CD4-positive, alpha-beta T cell treated with Interleukin-15 for 1 hour (primary cell): Measurements from ENCODE around the gene SEMA3E.

Experiments
- DNase-seq: peaks from one replicate; pipeline ENCODE4 v3.0.0-alpha.2; 2020

Gene SEMA3E

DNA sequence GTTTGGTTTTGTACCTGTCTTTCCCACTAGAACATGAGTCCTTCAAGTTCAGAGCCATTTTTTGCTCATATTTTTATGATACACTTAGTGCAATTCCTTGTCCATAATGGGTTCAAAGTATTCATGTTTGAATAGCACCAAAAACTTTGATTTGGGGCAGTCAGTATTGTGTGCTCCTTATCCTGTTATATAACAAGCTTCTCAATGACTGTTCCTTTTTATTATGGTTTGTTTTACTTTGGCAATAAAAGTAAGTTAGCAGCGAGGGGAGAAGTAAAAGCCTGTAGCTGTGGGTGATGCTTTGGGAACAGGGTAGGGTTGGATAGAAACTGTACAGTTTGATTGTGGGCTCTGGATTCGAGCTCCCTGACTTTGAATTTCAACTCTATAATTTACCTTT, 311.9 kb downstream of the SEMA3E start:
- DNase-seq = no peak

DNA sequence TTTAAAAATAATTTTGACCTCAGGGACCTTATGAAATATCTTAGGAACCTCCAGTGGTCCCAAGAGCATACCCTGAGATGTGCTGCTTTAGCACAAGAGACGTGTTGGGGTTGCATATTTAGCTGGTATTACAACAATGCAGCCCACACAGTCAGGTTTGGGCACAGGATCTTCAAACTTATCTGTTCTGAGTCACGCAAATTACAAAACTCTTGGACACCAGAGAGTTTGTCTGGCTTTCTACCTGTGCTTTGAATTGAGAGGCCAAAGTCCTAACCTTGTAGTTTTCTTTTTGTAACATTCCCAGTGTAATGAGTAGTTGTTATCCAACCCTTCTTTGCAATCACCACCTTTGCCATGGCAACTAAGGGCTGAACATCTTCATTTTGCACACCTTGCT, 322.7 kb downstream of the SEMA3E start:
- DNase-seq = no peak

DNA sequence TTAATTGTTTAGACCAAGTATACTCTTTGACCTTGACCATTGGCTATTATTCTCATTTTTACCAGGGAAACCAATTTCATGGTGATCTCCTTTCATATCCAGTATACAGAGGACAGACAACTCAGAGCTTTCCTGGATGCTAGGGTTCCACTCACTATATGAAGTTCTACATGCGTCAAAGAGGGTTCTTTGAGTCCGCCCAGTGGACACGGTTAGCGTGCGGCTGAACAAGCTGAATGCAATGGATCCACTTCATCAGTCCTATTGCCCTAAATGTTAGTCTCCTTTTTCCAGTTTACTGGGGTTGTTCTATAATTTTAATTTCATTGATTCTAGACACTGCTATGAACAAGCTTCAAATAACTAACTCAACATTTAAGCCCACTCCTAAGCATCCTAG, 323.9 kb downstream of the SEMA3E start:
- DNase-seq = no peak

DNA sequence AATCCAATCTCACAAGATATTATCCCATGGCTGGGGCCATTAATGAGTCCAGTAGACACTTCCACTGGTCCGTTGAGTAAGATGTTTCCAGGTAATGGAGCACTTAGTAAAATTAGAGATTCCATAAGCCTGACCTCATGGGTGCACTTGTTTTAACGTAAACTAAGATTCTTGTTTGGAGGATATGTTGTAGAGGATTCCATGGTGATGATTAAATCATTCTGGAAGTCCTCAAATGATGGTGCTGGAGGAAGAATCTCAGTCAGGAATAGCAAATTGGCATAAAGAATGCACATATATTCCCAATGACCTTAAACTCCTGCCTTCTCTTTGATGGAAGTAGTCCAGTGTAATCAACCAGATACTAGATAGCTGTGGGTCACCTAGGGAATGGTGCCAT, 324.3 kb downstream of the SEMA3E start:
- DNase-seq = no peak

DNA sequence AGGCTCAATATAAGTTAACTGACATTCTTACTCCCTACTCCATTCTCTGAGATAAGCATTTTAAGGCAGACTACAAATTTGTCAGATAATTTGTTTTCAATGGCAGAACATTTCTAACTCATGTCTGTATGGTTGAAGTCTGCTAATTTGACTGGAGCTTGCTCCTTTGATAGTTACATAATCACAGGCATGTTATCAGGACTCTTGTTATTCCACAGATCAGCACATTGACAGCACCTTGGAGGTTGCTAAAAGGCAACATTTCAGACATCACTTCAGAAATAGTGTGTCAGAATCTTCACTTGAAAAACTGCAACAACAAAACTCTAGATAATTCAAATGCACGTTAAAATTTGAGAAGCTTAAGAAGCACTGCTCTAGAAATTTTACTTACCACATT, 327.9 kb downstream of the SEMA3E start:
- no peak for DNase-seq

DNA sequence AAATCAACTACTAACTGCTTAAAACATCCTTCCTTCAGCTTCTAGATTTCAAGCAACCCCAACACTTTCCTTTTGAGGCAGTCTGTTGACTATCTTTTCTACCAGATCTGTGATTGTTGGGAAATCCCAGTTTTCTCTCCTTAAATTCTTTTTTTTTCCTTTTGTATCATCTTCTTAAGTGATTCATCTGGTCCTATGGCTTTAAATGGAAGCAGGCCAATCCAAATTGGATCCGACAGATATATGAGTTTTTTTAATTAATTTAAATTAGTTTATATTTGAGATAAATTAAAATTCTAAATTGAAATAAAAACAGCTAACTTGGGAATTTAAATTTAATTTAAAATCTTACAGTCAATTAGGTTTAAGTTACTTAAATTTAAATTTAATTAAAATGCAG, 335.0 kb downstream of the SEMA3E start:
- DNase-seq = no peak
